Measurements from ENCODE around the gene FOXP4. TPM values are rescaled to one million over a fixed set of nuclear protein-coding genes. Genes with fewer than 3 reads are reported as not detected.

The FOXP4 gene
- total and polyA plus RNA-seq, 5 donors from 2014 or later = 0.26 to 9.9 (median 0.38) TPM

DNA sequence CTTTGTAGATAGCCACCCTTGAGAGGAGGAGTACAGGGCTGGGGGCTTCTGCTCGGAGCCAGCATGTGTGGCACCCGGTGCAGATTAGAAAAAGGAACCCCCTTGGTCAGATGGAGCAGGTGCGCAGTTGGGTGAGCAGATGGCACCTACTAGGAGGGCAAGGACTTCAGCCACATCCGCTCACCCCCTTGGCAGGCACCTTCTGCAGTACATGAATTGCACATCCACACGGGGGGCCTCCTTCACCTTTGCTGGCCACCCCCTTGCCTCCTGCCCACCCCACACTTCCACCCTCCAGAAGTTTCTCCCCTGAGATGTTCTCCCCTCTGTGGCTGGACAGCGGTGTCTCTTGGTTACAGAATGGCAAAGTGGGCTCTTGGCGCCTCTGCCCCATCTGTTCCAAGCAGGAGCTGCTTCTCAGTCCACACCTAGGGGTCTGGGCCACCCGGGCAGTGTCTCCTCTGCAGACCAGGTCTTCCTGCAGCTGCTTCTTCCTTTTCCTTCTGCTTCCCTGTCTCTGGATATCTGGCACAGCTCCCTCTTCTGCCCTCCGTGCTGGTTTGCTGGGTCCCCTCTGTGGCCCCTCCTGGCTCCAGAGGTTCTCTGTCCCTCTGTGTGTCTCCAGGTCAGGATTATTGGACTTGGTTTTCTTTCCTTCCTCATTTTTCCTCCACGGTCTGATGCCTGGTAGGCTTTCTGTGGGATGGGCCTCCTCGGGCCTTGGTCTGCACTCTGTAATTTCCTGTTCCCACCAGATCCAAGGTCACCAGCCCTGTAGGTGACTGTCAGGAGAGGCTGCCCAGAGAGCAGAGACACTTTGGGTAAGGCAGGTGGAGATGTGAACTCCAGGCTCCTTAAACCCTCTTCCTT is 96.1 kb downstream of the FOXP4 start:
- DNase-seq = no peak
- H3K27ac Mint-ChIP-seq = no peak overlapping the region

DNA sequence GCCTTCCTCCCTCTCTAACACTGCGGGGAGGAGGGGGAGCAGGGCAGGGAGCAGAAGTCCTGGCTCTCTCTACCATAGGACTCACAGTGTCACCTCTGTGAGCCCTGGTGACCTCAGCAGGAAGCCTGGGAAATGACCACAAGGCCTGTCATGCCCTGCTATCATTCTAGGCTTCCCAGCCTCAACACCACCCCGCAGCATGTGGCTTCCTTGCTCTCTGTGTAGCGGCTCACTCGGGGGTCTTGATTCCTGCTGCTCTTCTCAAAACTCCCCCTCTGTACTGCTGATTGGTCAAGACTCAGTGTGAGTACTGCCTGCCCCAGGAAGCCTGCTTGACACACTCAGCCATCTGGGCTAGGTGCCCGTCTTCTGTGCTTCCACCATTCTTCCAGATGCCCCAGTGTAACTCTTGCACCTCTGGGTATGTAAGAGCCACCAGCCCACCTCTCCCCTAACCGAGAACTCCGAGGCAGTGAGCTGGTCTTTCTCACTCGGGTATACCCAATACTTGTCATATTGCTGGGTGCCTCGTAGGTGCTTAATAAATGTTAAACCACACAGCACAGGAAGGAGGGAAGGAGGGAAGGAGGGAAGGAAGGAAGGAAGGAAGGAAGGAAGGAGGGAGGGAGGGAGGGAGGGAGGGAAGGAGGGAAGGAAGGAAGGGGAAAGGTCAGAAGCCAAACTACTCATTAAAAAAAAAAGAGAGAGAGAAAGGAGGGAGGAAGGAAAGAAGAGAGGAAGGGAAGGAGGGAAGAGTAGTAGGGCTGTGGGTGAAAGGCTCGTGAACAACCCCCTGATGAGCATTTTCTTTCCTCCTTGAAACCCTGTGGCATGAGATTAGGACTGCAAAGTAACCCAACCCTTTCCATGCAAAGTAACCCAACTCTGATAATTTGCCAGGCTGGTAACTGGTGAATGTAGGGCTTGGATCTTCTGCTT is 97.0 kb downstream of the FOXP4 start:
- Histone ChIP-seq H3K27me3 (ENCODE audit: control insufficient read depth, insufficient read depth, low read length) (no peaks in the 10 kb centered on the region), H3K9me3 (ENCODE audit: control insufficient read depth in 2 of 2, low read length in 2 of 2) (no peaks in the 10 kb centered on the region), H3K4me3 (ENCODE audit: low read depth, low read length) (no peak overlapping the region), H3K36me3 (ENCODE audit: control insufficient read depth, insufficient read depth, low read length) (no peaks in the 10 kb centered on the region), H3K4me1 (ENCODE audit: control insufficient read depth, insufficient read depth, low read length, poor library complexity, severe bottlenecking) (peaks cover 5% of the 10 kb centered on the region), H3K27ac (ENCODE audit: insufficient read depth, low read length, poor library complexity, severe bottlenecking) (no peak overlapping the region)
- Mint-ChIP-seq H3K27me3 (peaks cover 48% of the 10 kb centered on the region), H3K4me3 (no peak overlapping the region), H3K9me3 (peaks cover 0 to 2% (median 0%) of the 10 kb centered on the region in 7 donors), H3K27ac (peak overlapping the region in 1 of 3 donors; percentile 5), H3K36me3 (no peaks in the 10 kb centered on the region), H3K4me1 (peaks cover 0 to 11% (median 3%) of the 10 kb centered on the region in 4 donors)
- ATAC-seq (ENCODE audit: low read depth in 2 of 2) (no peak), DNase-seq (no peak)

More for the DNA sequence above, 96.1 kb downstream of the FOXP4 start:
- no peaks in the 10 kb centered on the region for H3K36me3 Mint-ChIP-seq
- no peaks in the 10 kb centered on the region for H3K36me3 ChIP-seq (ENCODE audit: control insufficient read depth, insufficient read depth, low read length)
- H3K27me3 ChIP-seq (ENCODE audit: control insufficient read depth, insufficient read depth, low read length) = no peaks in the 10 kb centered on the region
- H3K27me3 Mint-ChIP-seq = peaks cover 57% of the 10 kb centered on the region
- ATAC-seq (ENCODE audit: low read depth in 2 of 2) = no peak
- peaks cover 8% of the 10 kb centered on the region for H3K4me1 ChIP-seq (ENCODE audit: control insufficient read depth, insufficient read depth, low read length, poor library complexity, severe bottlenecking)
- peaks cover 0 to 15% (median 3%) of the 10 kb centered on the region in 4 donors for H3K4me1 Mint-ChIP-seq
- no peak overlapping the region for H3K4me3 ChIP-seq (ENCODE audit: low read depth, low read length)
- peaks cover 0 to 2% (median 0%) of the 10 kb centered on the region in 7 donors for H3K9me3 Mint-ChIP-seq
- H3K4me3 Mint-ChIP-seq = no peak overlapping the region
- no peak overlapping the region for H3K27ac ChIP-seq (ENCODE audit: insufficient read depth, low read length, poor library complexity, severe bottlenecking)
- no peaks in the 10 kb centered on the region for H3K9me3 ChIP-seq (ENCODE audit: control insufficient read depth in 2 of 2, low read length in 2 of 2)

DNA sequence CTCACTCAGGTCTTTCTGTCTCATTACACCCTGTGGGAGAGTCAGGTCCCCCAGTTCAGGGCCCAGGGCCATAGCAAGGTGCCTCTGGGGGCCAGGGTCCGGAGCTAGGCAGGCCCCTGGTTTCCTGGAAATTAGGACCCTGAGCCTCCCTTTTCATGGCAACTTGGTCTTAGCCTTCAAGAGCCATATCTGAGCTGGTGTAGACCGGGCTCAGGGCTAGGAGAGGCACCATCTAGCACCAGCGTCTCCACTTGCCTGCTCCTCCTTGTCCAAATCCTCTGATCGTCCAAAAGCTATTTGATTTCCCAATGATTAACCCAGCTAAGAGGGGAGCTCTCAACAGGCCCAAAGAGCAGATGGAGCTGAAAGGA is 97.7 kb downstream of the FOXP4 start:
- ATAC-seq (ENCODE audit: low read depth in 2 of 2) = no peak
- Mint-ChIP-seq H3K36me3 (no peaks in the 10 kb centered on the region), H3K4me3 (no peak overlapping the region), H3K27me3 (peaks cover 42% of the 10 kb centered on the region), H3K9me3 (peaks cover 0 to 2% (median 0%) of the 10 kb centered on the region in 7 donors), H3K4me1 (peaks cover 0 to 9% (median 3%) of the 10 kb centered on the region in 4 donors), H3K27ac (no peak overlapping the region)
- no peaks in the 10 kb centered on the region for H3K4me1 ChIP-seq (ENCODE audit: control insufficient read depth, insufficient read depth, low read length, poor library complexity, severe bottlenecking)
- H3K27me3 ChIP-seq (ENCODE audit: control insufficient read depth, insufficient read depth, low read length) = no peaks in the 10 kb centered on the region
- H3K36me3 ChIP-seq (ENCODE audit: control insufficient read depth, insufficient read depth, low read length) = no peaks in the 10 kb centered on the region
- no peak for DNase-seq
- H3K4me3 ChIP-seq (ENCODE audit: low read depth, low read length) = no peak overlapping the region
- no peak overlapping the region for H3K27ac ChIP-seq (ENCODE audit: insufficient read depth, low read length, poor library complexity, severe bottlenecking)
- H3K9me3 ChIP-seq (ENCODE audit: control insufficient read depth in 2 of 2, low read length in 2 of 2) = no peaks in the 10 kb centered on the region

DNA sequence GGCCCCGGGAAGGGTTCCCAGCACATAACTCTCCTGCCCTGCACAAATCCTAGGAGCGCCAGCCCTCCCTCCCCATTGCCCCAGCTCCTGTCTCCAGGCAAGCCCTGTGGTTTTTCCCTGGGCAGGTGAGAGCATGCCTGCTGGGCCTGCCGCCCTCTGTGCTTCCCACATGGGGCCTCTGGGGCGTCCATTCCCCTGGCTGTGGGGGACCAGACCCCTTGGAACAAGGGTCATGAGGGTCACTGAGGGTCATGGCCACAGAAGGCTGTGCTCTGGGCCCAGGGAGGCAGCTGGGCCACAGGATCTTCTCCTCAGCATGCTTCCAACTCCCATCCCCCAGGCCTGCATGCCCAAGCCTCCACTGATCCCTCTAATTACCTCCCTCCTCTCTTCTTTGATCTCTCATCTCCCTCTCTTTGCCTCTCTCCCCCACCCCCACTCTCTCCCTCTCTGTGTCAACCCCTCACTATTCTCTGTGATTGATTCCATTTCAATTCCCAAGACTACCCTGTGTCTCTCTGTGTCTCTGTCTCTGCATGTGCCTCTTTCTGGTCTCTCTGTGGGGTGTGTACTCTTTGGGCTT is 98.2 kb downstream of the FOXP4 start:
- Mint-ChIP-seq H3K4me1 (peaks cover 0 to 5% (median under 1%) of the 10 kb centered on the region in 4 donors), H3K9me3 (peaks cover 0 to 2% (median 0%) of the 10 kb centered on the region in 7 donors), H3K4me3 (no peak overlapping the region), H3K27me3 (peaks cover 37% of the 10 kb centered on the region), H3K27ac (no peak overlapping the region), H3K36me3 (no peaks in the 10 kb centered on the region)
- H3K27ac ChIP-seq (ENCODE audit: insufficient read depth, low read length, poor library complexity, severe bottlenecking) = no peak overlapping the region
- H3K36me3 ChIP-seq (ENCODE audit: control insufficient read depth, insufficient read depth, low read length) = no peaks in the 10 kb centered on the region
- H3K4me1 ChIP-seq (ENCODE audit: control insufficient read depth, insufficient read depth, low read length, poor library complexity, severe bottlenecking) = no peaks in the 10 kb centered on the region
- H3K27me3 ChIP-seq (ENCODE audit: control insufficient read depth, insufficient read depth, low read length) = no peaks in the 10 kb centered on the region
- DNase-seq = no peak
- ATAC-seq (ENCODE audit: low read depth in 2 of 2) = no peak
- no peak overlapping the region for H3K4me3 ChIP-seq (ENCODE audit: low read depth, low read length)
- H3K9me3 ChIP-seq (ENCODE audit: control insufficient read depth in 2 of 2, low read length in 2 of 2) = no peaks in the 10 kb centered on the region

GRCh38 chr6:41645007-41645618 is 98.9 kb downstream of the FOXP4 start:
- DNase-seq = no peak
- Mint-ChIP-seq H3K4me1 (peaks cover 0 to 2% (median 0%) of the 10 kb centered on the region in 4 donors), H3K9me3 (no peaks in the 10 kb centered on the region), H3K4me3 (no peak overlapping the region), H3K36me3 (no peaks in the 10 kb centered on the region), H3K27ac (no peak overlapping the region), H3K27me3 (peaks cover 32% of the 10 kb centered on the region)
- Histone ChIP-seq H3K9me3 (ENCODE audit: control insufficient read depth in 2 of 2, low read length in 2 of 2) (no peaks in the 10 kb centered on the region), H3K27ac (ENCODE audit: insufficient read depth, low read length, poor library complexity, severe bottlenecking) (no peak overlapping the region), H3K27me3 (ENCODE audit: control insufficient read depth, insufficient read depth, low read length) (no peaks in the 10 kb centered on the region), H3K36me3 (ENCODE audit: control insufficient read depth, insufficient read depth, low read length) (no peaks in the 10 kb centered on the region), H3K4me1 (ENCODE audit: control insufficient read depth, insufficient read depth, low read length, poor library complexity, severe bottlenecking) (no peaks in the 10 kb centered on the region), H3K4me3 (ENCODE audit: low read depth, low read length) (no peak overlapping the region)
- no peak for ATAC-seq (ENCODE audit: low read depth in 2 of 2)

GRCh38 chr6:41646026-41646795 is 100.0 kb downstream of the FOXP4 start:
- no peaks in the 10 kb centered on the region for H3K4me1 Mint-ChIP-seq
- H3K36me3 Mint-ChIP-seq = no peaks in the 10 kb centered on the region
- Histone ChIP-seq H3K4me1 (ENCODE audit: control insufficient read depth, insufficient read depth, low read length, poor library complexity, severe bottlenecking) (no peaks in the 10 kb centered on the region), H3K9me3 (ENCODE audit: control insufficient read depth in 2 of 2, low read length in 2 of 2) (no peaks in the 10 kb centered on the region), H3K4me3 (ENCODE audit: low read depth, low read length) (no peak overlapping the region), H3K27ac (ENCODE audit: insufficient read depth, low read length, poor library complexity, severe bottlenecking) (no peak overlapping the region), H3K36me3 (ENCODE audit: control insufficient read depth, insufficient read depth, low read length) (no peaks in the 10 kb centered on the region), H3K27me3 (ENCODE audit: control insufficient read depth, insufficient read depth, low read length) (no peaks in the 10 kb centered on the region)
- DNase-seq (no peak), ATAC-seq (ENCODE audit: low read depth in 2 of 2) (no peak)
- peaks cover 26% of the 10 kb centered on the region for H3K27me3 Mint-ChIP-seq
- no peak overlapping the region for H3K27ac Mint-ChIP-seq
- H3K4me3 Mint-ChIP-seq = no peak overlapping the region
- H3K9me3 Mint-ChIP-seq = no peaks in the 10 kb centered on the region

All from CD4-positive, CD25-positive, alpha-beta regulatory T cell (primary cell).